H1 (cell line): ENCODE results near the gene CAVIN4. TPM values are rescaled to one million over a fixed set of nuclear protein-coding genes. Genes with fewer than 3 reads are reported as not detected.

Experiments used
- CHD7 ChIP-seq: fragments of 300-600 bp; sonication (generic); IDR thresholded peaks from 2 replicates; pipeline ENCODE4 v1.7.1; 2012; ENCODE audit warnings: low read length, moderate library complexity, mild to moderate bottlenecking, inconsistent platforms; ENCODE audit not compliant: insufficient replicate concordance
- polyA plus RNA-seq, 7 experiments: library from polyadenylated mRNA; depleted of rRNA in 3 of 7; stranded (reverse) in 5 of 7; unstranded in 2 of 7; fragments of >200 nt in 5 of 7; fragments of 200-250 nt in 2 of 7; gene quantifications; 1 replicate in 5 of 7; 2 replicates in 1 of 7; 4 replicates in 1 of 7; pipeline versions ENCODE4 v1.2.1 to v1.2.3, GENCODE V29; 2011 to 2013; ENCODE audit warnings: missing spikeins in 2 of 7, mixed read lengths in 2 of 7
- total RNA-seq: library from RNA; stranded (reverse); fragmentation: NEBNext Ultra II Directional; extraction: Animal tissue kit (Norgen Biotek cat#: 25700); gene quantifications from 2 replicates; pipeline ENCODE4 v1.2.1, GENCODE V29; 2021

CAVIN4 gene
- total and polyA plus RNA-seq, 2 of the 8 experiments (the other 6 are each of a cell fraction or from before 2014, with no cell fraction given): 2.3 to 9.1 TPM

- no peak for TF ChIP-seq CHD7
These were observed 22.9 kb upstream of the CAVIN4 start (continued) for GRCh38 chr9:100554935-100555401.
